Activated CD8-positive, alpha-beta memory T cell treated with anti-CD3 and anti-CD28 coated beads for 24 hours (primary cell): ENCODE measurements around the gene SLC13A5.

ENCODE experiments used
- DNase-seq: peaks from one replicate; pipeline ENCODE4 v3.0.0-alpha.2; 2020

Gene SLC13A5

GRCh38 chr17:6636616-6637457, 76.3 kb downstream of the SLC13A5 start:
- DNase-seq = no peak

GRCh38 chr17:6636105-6636504, 77.1 kb downstream of the SLC13A5 start:
- DNase-seq = no peak
